GM06990 (cell line): Measurements from ENCODE around the gene FASTK.
A peak's percentile ranks its signal among the peaks of the same experiment; 100 is the strongest.
"Not testable (repeated sequence)": the region's sequence is repeated elsewhere in the genome, so short reads cannot be mapped to it uniquely, and the experiment has no call there.

Experiments used
- DNase-seq: peaks from one replicate; pipeline ENCODE4 v3.0.0-alpha.2; 2011; ENCODE audit not compliant: insufficient read length; ENCODE audit errors: extremely low read depth
- H3K27me3 ChIP-seq: replicated peaks from 2 replicates; pipeline ENCODE4 v1.6.0; 2011; ENCODE audit warnings: low read length; ENCODE audit not compliant: control insufficient read depth, insufficient read depth
- H3K36me3 ChIP-seq: 2 replicates; pipeline ENCODE4 v1.5.1; 2011; ENCODE audit warnings: low read length; ENCODE audit not compliant: control insufficient read depth, insufficient read depth
- H3K4me3 ChIP-seq: replicated peaks from 2 replicates; pipeline ENCODE4 v1.5.1; 2011; ENCODE audit warnings: low read depth, mild to moderate bottlenecking, control low read depth, low read length
- TF ChIP-seq, protein P1 (sequence below): IDR thresholded peaks from 2 replicates; pipeline ENCODE4 v1.5.1; 2011; ENCODE audit warnings: low read length, control low read depth, mild to moderate bottlenecking, inconsistent platforms; ENCODE audit not compliant: insufficient read depth, poor library complexity, severe bottlenecking

Gene FASTK

DNA sequence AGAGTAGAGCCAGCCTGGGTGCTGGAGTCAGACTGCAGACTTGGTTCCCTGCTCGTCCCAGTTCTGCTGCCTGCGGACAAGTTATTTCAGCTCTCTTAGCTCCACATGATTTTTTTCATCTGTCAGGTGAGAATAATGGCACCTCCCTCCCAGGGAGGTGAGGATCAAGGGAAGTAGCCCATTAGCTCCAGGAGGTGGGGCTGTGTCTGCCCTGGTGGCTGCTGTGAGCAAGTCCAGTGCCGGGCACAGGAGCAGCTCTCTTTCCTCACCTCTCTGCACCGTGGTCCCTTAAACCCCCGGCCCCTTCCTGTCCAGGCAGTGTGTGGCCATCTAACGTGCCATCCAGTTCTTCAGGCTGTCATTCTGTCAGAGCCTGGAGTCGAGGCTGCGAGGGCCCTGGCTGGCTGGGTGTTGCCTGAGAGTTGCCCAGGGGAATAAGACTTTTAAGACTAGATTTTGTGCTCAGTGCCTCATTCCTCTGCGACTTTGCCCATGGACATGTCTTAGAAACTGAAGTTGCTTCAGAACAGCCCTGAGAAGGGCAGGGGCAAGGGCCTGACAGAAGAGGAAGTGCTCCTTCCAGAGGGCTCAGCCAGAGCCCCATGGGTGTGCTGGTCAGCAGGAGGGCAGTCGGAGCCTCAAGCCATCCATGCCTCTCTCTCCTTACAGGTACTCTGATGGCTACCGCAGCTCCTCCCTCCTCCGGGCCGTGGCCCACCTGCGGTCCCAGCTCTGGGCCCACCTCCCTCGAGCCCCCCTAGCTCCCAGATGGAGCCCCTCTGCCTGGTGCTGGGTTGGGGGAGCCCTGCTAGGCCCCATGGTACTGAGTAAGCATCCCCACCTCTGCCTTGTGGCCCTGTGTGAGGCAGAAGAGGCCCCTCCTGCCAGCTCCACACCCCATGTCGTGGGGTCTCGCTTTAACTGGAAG lies 47.4 kb downstream of the FASTK start:
- Histone ChIP-seq H3K4me3 (no peak overlapping the region), H3K36me3 (peaks cover 18% of the 10 kb centered on the region), H3K27me3 (no peaks in the 10 kb centered on the region)
- DNase-seq = no peak
- TF ChIP-seq, protein P1, sequence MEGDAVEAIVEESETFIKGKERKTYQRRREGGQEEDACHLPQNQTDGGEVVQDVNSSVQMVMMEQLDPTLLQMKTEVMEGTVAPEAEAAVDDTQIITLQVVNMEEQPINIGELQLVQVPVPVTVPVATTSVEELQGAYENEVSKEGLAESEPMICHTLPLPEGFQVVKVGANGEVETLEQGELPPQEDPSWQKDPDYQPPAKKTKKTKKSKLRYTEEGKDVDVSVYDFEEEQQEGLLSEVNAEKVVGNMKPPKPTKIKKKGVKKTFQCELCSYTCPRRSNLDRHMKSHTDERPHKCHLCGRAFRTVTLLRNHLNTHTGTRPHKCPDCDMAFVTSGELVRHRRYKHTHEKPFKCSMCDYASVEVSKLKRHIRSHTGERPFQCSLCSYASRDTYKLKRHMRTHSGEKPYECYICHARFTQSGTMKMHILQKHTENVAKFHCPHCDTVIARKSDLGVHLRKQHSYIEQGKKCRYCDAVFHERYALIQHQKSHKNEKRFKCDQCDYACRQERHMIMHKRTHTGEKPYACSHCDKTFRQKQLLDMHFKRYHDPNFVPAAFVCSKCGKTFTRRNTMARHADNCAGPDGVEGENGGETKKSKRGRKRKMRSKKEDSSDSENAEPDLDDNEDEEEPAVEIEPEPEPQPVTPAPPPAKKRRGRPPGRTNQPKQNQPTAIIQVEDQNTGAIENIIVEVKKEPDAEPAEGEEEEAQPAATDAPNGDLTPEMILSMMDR = peak; percentile 1

DNA sequence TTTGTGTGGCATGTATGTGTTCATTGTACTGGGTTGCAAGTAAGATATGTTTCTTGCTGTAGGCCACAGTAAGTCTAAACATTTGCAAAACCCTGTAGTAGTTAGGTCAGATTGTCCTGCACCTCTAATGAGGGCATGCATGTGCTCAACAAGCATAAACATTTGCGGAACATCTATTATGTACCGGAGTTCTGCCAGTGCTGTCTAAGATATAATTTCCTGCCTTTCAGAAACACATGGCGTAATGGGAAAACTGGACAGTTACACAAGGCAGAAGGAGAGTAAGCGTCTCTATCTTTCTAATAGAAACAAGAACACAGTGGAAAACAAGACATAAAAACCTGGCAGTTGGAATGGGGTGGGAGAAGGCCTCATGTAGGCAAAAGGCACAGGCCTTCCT lies 49.6 kb downstream of the FASTK start:
- Histone ChIP-seq H3K27me3 (no peaks in the 10 kb centered on the region), H3K36me3 (peaks cover 13% of the 10 kb centered on the region), H3K4me3 (no peak overlapping the region)
- TF ChIP-seq, protein P1 = no peak
- DNase-seq = no peak

DNA sequence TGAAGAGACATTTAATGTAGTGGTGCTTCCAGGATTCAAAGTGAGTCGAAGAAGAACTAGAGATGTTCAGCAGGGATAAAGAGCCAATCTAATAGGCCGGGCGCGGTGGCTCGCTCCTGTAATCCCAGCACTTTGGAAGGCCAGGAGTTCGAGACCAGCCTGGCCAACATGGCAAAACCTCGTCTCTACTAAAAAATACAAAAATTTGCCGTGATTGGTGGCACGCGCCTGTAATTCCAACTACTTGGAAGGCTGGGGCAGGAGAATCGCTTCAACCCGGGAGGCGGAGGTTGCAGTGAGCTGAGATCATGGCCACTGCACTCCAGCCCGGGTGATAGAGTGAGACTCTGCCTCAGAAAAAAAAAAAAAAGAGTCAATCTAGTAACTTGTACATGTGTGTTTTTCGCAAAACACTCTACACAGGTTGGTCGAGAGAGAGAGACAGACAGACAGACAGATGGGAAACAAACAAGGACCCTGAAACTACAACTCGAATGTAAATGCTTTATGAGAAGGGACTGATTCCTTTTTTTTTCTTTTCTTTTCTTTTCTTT lies 51.6 kb downstream of the FASTK start:
- H3K4me3 ChIP-seq = peak overlapping the region; percentile 67
- H3K36me3 ChIP-seq = peaks cover under 1% of the 10 kb centered on the region
- no peak for DNase-seq
- TF ChIP-seq, protein P1 = no peak
- H3K27me3 ChIP-seq = no peaks in the 10 kb centered on the region

DNA sequence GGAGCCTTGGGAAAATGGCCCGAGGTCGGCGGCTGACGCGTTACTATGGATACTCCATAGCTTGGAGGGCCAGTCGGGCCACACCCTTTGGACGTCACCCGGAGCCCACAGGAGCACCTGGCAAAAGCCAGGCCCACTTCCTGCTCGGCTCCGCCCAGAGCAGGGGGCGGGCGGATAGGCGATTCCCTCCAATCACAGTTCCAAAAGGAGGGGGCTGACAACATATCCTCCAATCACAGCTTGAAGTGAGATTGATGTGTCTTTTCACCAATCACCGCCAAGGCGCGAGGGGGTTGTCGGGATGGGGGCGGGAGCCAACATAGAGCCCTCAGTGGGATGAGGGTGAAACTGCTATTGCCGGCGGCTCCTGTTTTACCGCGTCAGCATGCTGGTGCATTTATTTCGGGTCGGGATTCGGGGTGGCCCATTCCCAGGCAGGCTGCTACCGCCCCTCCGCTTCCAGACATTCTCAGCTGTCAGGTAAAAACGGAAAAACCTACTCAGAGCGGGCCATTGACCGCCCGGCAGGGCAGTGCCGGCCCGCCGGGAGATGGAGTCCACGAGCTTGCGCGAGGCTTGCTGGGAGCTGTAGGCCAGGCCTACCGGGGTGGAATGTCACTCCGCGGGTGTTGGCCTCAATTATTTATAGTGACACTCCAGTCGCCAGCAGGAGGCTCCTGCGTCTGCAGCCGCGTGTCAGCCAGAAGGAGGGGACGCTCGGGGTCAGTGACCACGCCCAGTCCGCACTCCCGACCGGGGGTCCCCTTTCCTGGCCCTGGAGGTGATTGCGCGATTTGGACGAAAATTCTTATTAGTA lies 52.3 kb downstream of the FASTK start, which contains the start of gene ABCB8:
Gene ABCB8 (plus strand): TSS at position 320 of the 817 bp plus-strand sequence. CDS start 66 bp downstream, at position 386.
- Histone ChIP-seq H3K36me3 (no peaks in the 10 kb centered on the region; the same call in 1 of the 2 replicates), H3K27me3 (no peaks in the 10 kb centered on the region), H3K4me3 (peak within 1 kb of the TSS; percentile 67)
- DNase-seq = peak; percentile 98
- TF ChIP-seq, protein P1 = peak; percentile 48

DNA sequence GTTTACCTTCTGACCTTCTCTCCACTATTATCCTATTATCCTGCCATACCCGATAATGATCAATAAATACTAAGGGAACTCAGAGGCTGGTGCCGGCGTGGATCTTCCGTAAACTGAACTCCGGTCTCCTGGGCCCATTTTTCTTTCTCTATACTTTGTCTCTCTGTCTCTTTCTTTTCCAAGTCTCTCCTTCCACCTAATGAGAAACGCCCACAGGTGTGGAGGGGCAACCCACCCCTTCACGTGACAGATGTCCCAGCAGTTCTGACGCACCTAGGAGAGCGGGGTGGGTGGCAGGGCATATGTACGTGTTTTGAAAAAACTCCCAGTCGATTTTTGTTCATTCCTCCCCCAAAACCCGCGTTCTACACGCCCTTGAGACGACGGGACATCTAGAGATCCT lies 52.9 kb downstream of the FASTK start:
- not testable (repeated sequence) for H3K27me3 ChIP-seq, H3K36me3 ChIP-seq, DNase-seq
- H3K4me3 ChIP-seq = peak overlapping the region; percentile 58

DNA sequence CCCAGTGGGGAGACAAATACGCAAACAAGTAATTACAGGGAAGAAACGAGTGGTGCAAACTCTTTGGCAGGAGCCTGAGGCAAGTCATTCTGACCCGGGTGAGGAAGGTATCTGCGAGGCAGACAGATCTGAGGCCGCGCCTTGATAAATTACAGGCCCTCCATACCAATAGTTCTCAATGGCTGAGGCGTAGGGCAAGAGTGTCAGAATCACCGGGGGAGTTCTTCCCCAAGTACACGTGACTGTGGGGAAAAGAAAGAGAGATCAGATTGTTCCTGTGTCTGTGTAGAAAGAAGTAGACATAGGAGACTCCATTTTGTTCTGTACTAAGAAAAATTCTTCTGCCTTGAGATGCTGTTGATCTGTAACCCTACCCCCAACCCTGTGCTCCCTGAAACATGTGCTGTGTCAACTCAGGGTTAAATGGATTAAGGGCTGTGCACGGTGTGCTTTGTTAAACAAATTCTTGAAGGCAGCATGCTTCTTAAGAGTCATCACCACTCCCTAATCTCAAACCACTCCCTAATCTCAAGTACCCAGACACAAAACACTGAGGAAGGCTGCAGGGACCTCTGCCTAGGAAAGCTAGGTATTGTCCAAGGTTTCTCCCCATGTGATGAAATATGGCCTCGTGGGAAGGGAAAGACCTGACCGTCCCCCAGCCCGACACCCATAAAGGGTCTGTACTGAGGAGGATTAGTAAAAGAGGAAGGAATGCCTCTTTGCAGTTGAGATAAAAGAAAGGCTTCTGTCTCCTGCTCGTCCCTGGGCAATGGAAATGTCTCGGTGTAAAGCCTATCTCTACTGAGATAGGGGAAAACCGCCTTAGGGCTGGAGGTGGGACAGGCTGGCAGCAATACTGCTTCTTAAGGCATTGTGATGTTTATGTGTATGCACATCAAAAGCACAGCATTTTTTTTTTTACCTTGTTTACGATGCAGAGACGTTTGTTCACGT lies 53.6 kb downstream of the FASTK start:
- H3K36me3 ChIP-seq, H3K4me3 ChIP-seq, DNase-seq, H3K27me3 ChIP-seq: not testable (repeated sequence)
